ENCODE data around the gene PRCC. TPM values are rescaled to one million over a fixed set of nuclear protein-coding genes. Genes with fewer than 3 reads are reported as not detected.

PRCC gene
- total and polyA plus RNA-seq, 2 of the 13 experiments (the other 11 are each of a cell fraction or from before 2014, with no cell fraction given): 24.2 to 40.5 TPM

DNA sequence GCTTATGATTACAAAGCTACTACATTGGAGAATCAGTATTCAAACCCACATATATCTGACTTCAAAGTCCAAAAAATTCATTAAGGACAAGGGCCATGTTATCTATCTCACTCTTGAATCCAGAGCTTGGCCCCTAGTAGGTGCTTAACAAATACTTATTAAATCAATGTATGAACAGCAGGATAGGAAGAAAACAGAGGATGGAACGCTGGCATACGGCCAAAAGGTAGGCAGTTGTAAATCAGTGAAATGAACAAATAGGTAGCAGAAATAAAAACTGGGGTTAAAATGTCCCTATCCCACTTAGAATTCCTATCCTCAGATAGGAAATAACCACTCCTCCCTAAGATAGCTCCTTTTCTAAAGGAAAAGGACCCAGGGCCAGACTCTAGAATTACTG, 28.4 kb upstream of the PRCC start (continued):
- TF ChIP-seq YEATS2 (CRISPR knock-in tag; IDR thresholded peaks at IDR 0.05; ENCODE audit: borderline replicate concordance) (no peak), ZNF383 (CRISPR knock-in tag; IDR thresholded peaks at IDR 0.05; ENCODE audit: borderline replicate concordance) (no peak), ZNF841 (CRISPR knock-in tag; IDR thresholded peaks at IDR 0.05; ENCODE audit: borderline replicate concordance) (no peak), ATF2 (CRISPR knock-in tag; IDR thresholded peaks at IDR 0.05) (no peak), SIX1 (CRISPR knock-in tag; IDR thresholded peaks at IDR 0.05; ENCODE audit: borderline replicate concordance) (no peak)
- TF ChIP-seq, protein P1, sequence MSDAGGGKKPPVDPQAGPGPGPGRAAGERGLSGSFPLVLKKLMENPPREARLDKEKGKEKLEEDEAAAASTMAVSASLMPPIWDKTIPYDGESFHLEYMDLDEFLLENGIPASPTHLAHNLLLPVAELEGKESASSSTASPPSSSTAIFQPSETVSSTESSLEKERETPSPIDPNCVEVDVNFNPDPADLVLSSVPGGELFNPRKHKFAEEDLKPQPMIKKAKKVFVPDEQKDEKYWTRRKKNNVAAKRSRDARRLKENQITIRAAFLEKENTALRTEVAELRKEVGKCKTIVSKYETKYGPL (CRISPR knock-in tag; IDR thresholded peaks at IDR 0.05): no peak
- TF ChIP-seq, protein P2, sequence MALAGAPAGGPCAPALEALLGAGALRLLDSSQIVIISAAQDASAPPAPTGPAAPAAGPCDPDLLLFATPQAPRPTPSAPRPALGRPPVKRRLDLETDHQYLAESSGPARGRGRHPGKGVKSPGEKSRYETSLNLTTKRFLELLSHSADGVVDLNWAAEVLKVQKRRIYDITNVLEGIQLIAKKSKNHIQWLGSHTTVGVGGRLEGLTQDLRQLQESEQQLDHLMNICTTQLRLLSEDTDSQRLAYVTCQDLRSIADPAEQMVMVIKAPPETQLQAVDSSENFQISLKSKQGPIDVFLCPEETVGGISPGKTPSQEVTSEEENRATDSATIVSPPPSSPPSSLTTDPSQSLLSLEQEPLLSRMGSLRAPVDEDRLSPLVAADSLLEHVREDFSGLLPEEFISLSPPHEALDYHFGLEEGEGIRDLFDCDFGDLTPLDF (CRISPR knock-in tag; IDR thresholded peaks at IDR 0.05): no peak

DNA sequence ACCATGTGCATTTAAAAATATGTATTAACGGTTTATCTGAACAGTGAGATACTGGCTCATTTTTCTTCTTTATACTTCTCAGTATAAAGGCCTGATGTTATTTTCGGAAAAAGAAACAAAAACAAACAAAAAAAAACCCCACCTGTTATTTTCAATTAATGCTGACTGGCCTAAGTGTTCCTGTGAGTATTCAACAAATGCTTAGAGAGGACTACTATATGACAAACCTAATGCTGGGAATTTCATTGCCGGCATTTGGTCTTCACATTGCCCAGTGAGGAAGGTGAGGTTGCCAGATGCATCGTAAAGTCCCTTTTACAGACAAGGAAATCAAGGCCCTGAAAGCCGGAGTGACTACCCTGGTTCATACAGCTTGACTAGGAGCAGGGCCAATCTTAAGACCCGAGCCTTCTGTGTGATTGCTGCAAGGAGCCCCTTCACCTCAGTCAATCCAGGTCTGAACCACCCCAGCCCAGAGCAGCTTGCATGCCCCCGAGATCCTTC, 27.0 kb upstream of the PRCC start:
- TF ChIP-seq MAFK (conservative IDR thresholded peaks at IDR 0.05 in 1 of 2, IDR thresholded peaks at IDR 0.05 in 1 of 2; ENCODE audit: low read length in 2 of 2) (peak; percentile 51 to 69; a peak in 2 of 4 replicates), MAFF (IDR thresholded peaks at IDR 0.05; ENCODE audit: low read depth, low read length) (peak; percentile 64; the same call in 1 of the 2 replicates), ZNF30 (CRISPR knock-in tag; IDR thresholded peaks at IDR 0.05) (no peak), ZNF629 (CRISPR knock-in tag; conservative IDR thresholded peaks at IDR 0.05) (peak; percentile 63), NKX3-1 (CRISPR knock-in tag; IDR thresholded peaks at IDR 0.05) (0 out of 2 replicates have a peak, but pooled peaks have one; percentile 10), ZNF724P (CRISPR knock-in tag; IDR thresholded peaks at IDR 0.05; ENCODE audit: borderline replicate concordance) (0 out of 2 replicates have a peak, but pooled peaks have one; percentile 14), FOXM1 (CRISPR knock-in tag; IDR thresholded peaks at IDR 0.05) (no peak)
- intact Hi-C loops (cut with micrococcal nuclease; ENCODE audit: unreplicated experiment): no loop called here
- Histone ChIP-seq H3K4me2 (ENCODE audit: low read depth, low read length) (peak overlapping the region; percentile 98), H2AFZ (ENCODE audit: low read length) (no peak overlapping the region), H3K9ac (ENCODE audit: insufficient read depth, low read depth, low read length) (peak overlapping the region; percentile 91), H3K27me3 (ENCODE audit: control insufficient read depth in 1 of 2, insufficient read depth in 2 of 2, low read length in 2 of 2) (no peaks in the 10 kb centered on the region; a peak in 1 of 5 replicates), H4K20me1 (ENCODE audit: insufficient read depth, low read length) (no peaks in the 10 kb centered on the region), H3K4me3 (replicated peaks in 1 of 3; ENCODE audit: insufficient read depth in 1 of 3, low read depth in 2 of 3, low read length in 3 of 3) (peak overlapping the region; percentile 78 to 93 (median 81)), H3K4me1 (ENCODE audit: insufficient read depth, low read length) (peaks cover 16% of the 10 kb centered on the region), H3K79me2 (ENCODE audit: insufficient read depth, low read length) (peaks cover 11% of the 10 kb centered on the region), H3K36me3 (replicated peaks in 1 of 2; ENCODE audit: control insufficient read depth in 1 of 2, insufficient read depth in 2 of 2, low read length in 2 of 2) (peaks cover 10 to 33% of the 10 kb centered on the region in 2 experiments; a peak in 4 of 5 replicates), H3K9me3 (ENCODE audit: low read length) (no peaks in the 10 kb centered on the region), H3K27ac (ENCODE audit: extremely low read length, insufficient read depth, low read length) (peak overlapping the region; percentile 83)
- TSS peak; percentile 26 for BruUV-seq (replicated peaks)
- CTCF ChIA-PET (ENCODE audit: low intra/inter-chr PET ratio, low total read pairs): no interaction called here
- POLR2A ChIA-PET: interaction anchor here (0.7 to 3.3 kb wide), 9 partner anchors 8 to 79 kb away, joined by 3 to 125 read pairs (median 10); partner anchors contain the start of genes HDGF, ISG20L2, METTL25B and NES
- in situ Hi-C loops (cut with HindIII; ENCODE audit: extremely low pct_ligation_motif_present, low pct_unique_long_range_greater_than_20kb): no loop called here
- ATAC-seq (peak; percentile 1; the same call in 2 of the 3 replicates), FAIRE-seq (no peak), DNase-seq (ENCODE audit: low spot score) (no peak)
- WGBS (ENCODE audit: low lambda C conversion rate): 11% methylated on average over 4 of the region's 7 CpGs
